ENCODE data around the gene PLPPR2. TPM values are rescaled to one million over a fixed set of nuclear protein-coding genes. Genes with fewer than 3 reads are reported as not detected.
"Not testable (repeated sequence)": the region's sequence is repeated elsewhere in the genome, so short reads cannot be mapped to it uniquely, and the experiment has no call there.

The PLPPR2 gene
- total and polyA plus RNA-seq, 3 experiments from 2014 or later, result 1.2 to 2.2 (median 2.1) TPM

GRCh38 chr19:11400798-11401197 is 45.6 kb downstream of the PLPPR2 start:
- no peaks in the 10 kb centered on the region for H3K4me1 Mint-ChIP-seq

GRCh38 chr19:11401808-11402543 is 46.7 kb downstream of the PLPPR2 start:
- Mint-ChIP-seq H3K9me3 (no peaks in the 10 kb centered on the region), H3K27me3 (peaks cover 1 to 13% of the 10 kb centered on the region in 2 donors), H3K36me3 (peaks cover 0 to 2% (median 0%) of the 10 kb centered on the region in 3 donors), H3K27ac (no peak overlapping the region), H3K4me3 (no peak overlapping the region), H3K4me1 (no peaks in the 10 kb centered on the region)
- Histone ChIP-seq H3K4me3 (ENCODE audit: low read length) (no peak overlapping the region), H3K36me3 (ENCODE audit: insufficient read depth, low read length) (no peaks in the 10 kb centered on the region), H3K9me3 (ENCODE audit: low read length) (no peaks in the 10 kb centered on the region), H3K4me1 (ENCODE audit: insufficient read depth, low read length) (no peaks in the 10 kb centered on the region), H3K27me3 (ENCODE audit: insufficient read depth, low read length, poor library complexity, severe bottlenecking) (peaks cover 5% of the 10 kb centered on the region), H3K27ac (ENCODE audit: low read depth, low read length) (no peak overlapping the region)
- DNase-seq, result no peak
- ChIA-PET POLR2A (no interaction called here), CTCF (interaction anchor here (0.7 to 1.6 kb wide), 2 partner anchors 18 to 21 kb away, joined by 3 to 6 read pairs; partner anchors contain the start of gene EPOR)

More at GRCh38 chr19:11400798-11401197, 45.6 kb downstream of the PLPPR2 start:
- no peaks in the 10 kb centered on the region for H3K9me3 ChIP-seq (ENCODE audit: low read length)
- Mint-ChIP-seq H3K4me3 (no peak overlapping the region), H3K9me3 (no peaks in the 10 kb centered on the region), H3K36me3 (peaks cover 0 to 2% (median 0%) of the 10 kb centered on the region in 3 donors), H3K27ac (no peak overlapping the region), H3K27me3 (peaks cover 9 to 15% of the 10 kb centered on the region in 2 donors)
- H3K27ac ChIP-seq (ENCODE audit: low read depth, low read length), result no peak overlapping the region
- ChIA-PET POLR2A (no interaction called here), CTCF (interaction anchor here (1.6 kb wide), 1 partner anchor 17 kb away, joined by 6 read pairs; the partner anchor contains the start of gene EPOR)
- no peaks in the 10 kb centered on the region for H3K27me3 ChIP-seq (ENCODE audit: insufficient read depth, low read length, poor library complexity, severe bottlenecking)
- no peaks in the 10 kb centered on the region for H3K4me1 ChIP-seq (ENCODE audit: insufficient read depth, low read length)
- no peak overlapping the region for H3K4me3 ChIP-seq (ENCODE audit: low read length)
- DNase-seq, result no peak
- no peaks in the 10 kb centered on the region for H3K36me3 ChIP-seq (ENCODE audit: insufficient read depth, low read length)

- Mint-ChIP-seq H3K36me3 (peaks cover 0 to 2% (median 0%) of the 10 kb centered on the region in 3 donors), H3K27ac (peak overlapping the region in 1 of 8 donors; percentile 47), H3K27me3 (peaks cover 2 to 18% of the 10 kb centered on the region in 2 donors), H3K4me3 (no peak overlapping the region), H3K9me3 (no peaks in the 10 kb centered on the region), H3K4me1 (no peaks in the 10 kb centered on the region)
- Histone ChIP-seq H3K4me3 (ENCODE audit: low read length) (no peak overlapping the region), H3K36me3 (ENCODE audit: insufficient read depth, low read length) (no peaks in the 10 kb centered on the region), H3K9me3 (ENCODE audit: low read length) (no peaks in the 10 kb centered on the region), H3K4me1 (ENCODE audit: insufficient read depth, low read length) (no peaks in the 10 kb centered on the region), H3K27me3 (ENCODE audit: insufficient read depth, low read length, poor library complexity, severe bottlenecking) (peaks cover 8% of the 10 kb centered on the region), H3K27ac (ENCODE audit: low read depth, low read length) (no peak overlapping the region)
- no peak for DNase-seq
- POLR2A ChIA-PET, result no interaction called here
- CTCF ChIA-PET, result no interaction called here
Observed at GRCh38 chr19:11404588-11405222, 49.5 kb downstream of the PLPPR2 start.

- Histone ChIP-seq H3K9me3 (ENCODE audit: low read length) (no peaks in the 10 kb centered on the region), H3K4me1 (ENCODE audit: insufficient read depth, low read length) (no peaks in the 10 kb centered on the region), H3K27ac (ENCODE audit: low read depth, low read length) (no peak overlapping the region), H3K27me3 (ENCODE audit: insufficient read depth, low read length, poor library complexity, severe bottlenecking) (peaks cover 8% of the 10 kb centered on the region), H3K36me3 (ENCODE audit: insufficient read depth, low read length) (no peaks in the 10 kb centered on the region), H3K4me3 (ENCODE audit: low read length) (no peak overlapping the region)
- Mint-ChIP-seq H3K4me1 (no peaks in the 10 kb centered on the region), H3K36me3 (no peaks in the 10 kb centered on the region), H3K27me3 (peaks cover 3 to 16% of the 10 kb centered on the region in 2 donors), H3K9me3 (no peaks in the 10 kb centered on the region), H3K4me3 (no peak overlapping the region), H3K27ac (no peak overlapping the region)
- DNase-seq, result no peak
- ChIA-PET CTCF (interaction anchor here (1.2 to 4.8 kb wide), 2 partner anchors 12 to 24 kb away, joined by 3 to 21 read pairs; partner anchors contain the start of gene EPOR), POLR2A (interaction anchor here (0.6 kb wide), 1 partner anchor 15 kb away, joined by 4 read pairs; no protein-coding TSS in a partner anchor)
Observed at GRCh38 chr19:11405846-11406643, 50.8 kb downstream of the PLPPR2 start.

- CTCF ChIA-PET, result interaction anchor here (1.2 to 4.8 kb wide), 2 partner anchors 11 to 24 kb away, joined by 3 to 21 read pairs; partner anchors contain the start of gene EPOR
- H3K4me1 Mint-ChIP-seq; H3K4me3 Mint-ChIP-seq; H3K27me3 ChIP-seq (ENCODE audit: insufficient read depth, low read length, poor library complexity, severe bottlenecking); H3K27ac ChIP-seq (ENCODE audit: low read depth, low read length); H3K27ac Mint-ChIP-seq; H3K9me3 ChIP-seq (ENCODE audit: low read length); DNase-seq; H3K36me3 Mint-ChIP-seq; H3K4me1 ChIP-seq (ENCODE audit: insufficient read depth, low read length); POLR2A ChIA-PET; H3K9me3 Mint-ChIP-seq; H3K36me3 ChIP-seq (ENCODE audit: insufficient read depth, low read length); H3K4me3 ChIP-seq (ENCODE audit: low read length): not testable (repeated sequence)
- peaks cover 3 to 19% of the 10 kb centered on the region in 2 donors for H3K27me3 Mint-ChIP-seq
Observed at GRCh38 chr19:11406703-11407236, 51.5 kb downstream of the PLPPR2 start.

- H3K27ac Mint-ChIP-seq, result no peak overlapping the region
- Histone ChIP-seq H3K4me3 (ENCODE audit: low read length) (no peak overlapping the region), H3K4me1 (ENCODE audit: insufficient read depth, low read length) (no peaks in the 10 kb centered on the region), H3K9me3 (ENCODE audit: low read length) (no peaks in the 10 kb centered on the region), H3K27me3 (ENCODE audit: insufficient read depth, low read length, poor library complexity, severe bottlenecking) (peaks cover 8% of the 10 kb centered on the region), H3K36me3 (ENCODE audit: insufficient read depth, low read length) (no peaks in the 10 kb centered on the region), H3K27ac (ENCODE audit: low read depth, low read length) (no peak overlapping the region)
- no peak for DNase-seq
- peaks cover 3 to 23% of the 10 kb centered on the region in 2 donors for H3K27me3 Mint-ChIP-seq
- no peaks in the 10 kb centered on the region for H3K9me3 Mint-ChIP-seq
- H3K4me1 Mint-ChIP-seq, result no peaks in the 10 kb centered on the region
- H3K4me3 Mint-ChIP-seq, result no peak overlapping the region
- ChIA-PET CTCF (interaction anchor here (4.8 kb wide), 1 partner anchor 26 kb away, joined by 21 read pairs; the partner anchor contains the start of gene EPOR), POLR2A (no interaction called here)
- no peaks in the 10 kb centered on the region for H3K36me3 Mint-ChIP-seq
Observed at GRCh38 chr19:11408591-11408990, 53.4 kb downstream of the PLPPR2 start.

GRCh38 chr19:11410682-11411081 is 55.5 kb downstream of the PLPPR2 start:
- ChIA-PET POLR2A (no interaction called here), CTCF (no interaction called here)
- Histone ChIP-seq H3K27ac (ENCODE audit: low read depth, low read length) (no peak overlapping the region), H3K27me3 (ENCODE audit: insufficient read depth, low read length, poor library complexity, severe bottlenecking) (peaks cover 8% of the 10 kb centered on the region), H3K36me3 (ENCODE audit: insufficient read depth, low read length) (no peaks in the 10 kb centered on the region), H3K4me3 (ENCODE audit: low read length) (no peak overlapping the region), H3K4me1 (ENCODE audit: insufficient read depth, low read length) (no peaks in the 10 kb centered on the region), H3K9me3 (ENCODE audit: low read length) (no peaks in the 10 kb centered on the region)
- no peaks in the 10 kb centered on the region for H3K4me1 Mint-ChIP-seq
- H3K9me3 Mint-ChIP-seq, result no peaks in the 10 kb centered on the region
- no peak overlapping the region for H3K4me3 Mint-ChIP-seq
- H3K27me3 Mint-ChIP-seq, result peaks cover 3 to 23% of the 10 kb centered on the region in 2 donors
- DNase-seq, result no peak
- no peak overlapping the region for H3K27ac Mint-ChIP-seq
- H3K36me3 Mint-ChIP-seq, result no peaks in the 10 kb centered on the region
